Measurements from ENCODE around the gene PCDHGA10. TPM values are rescaled to one million over a fixed set of nuclear protein-coding genes. Genes with fewer than 3 reads are reported as not detected.

Gene PCDHGA10
- total and polyA plus RNA-seq, 9 of the 15 experiments (the other 6 are each of a cell fraction or from before 2014, with no cell fraction given) = 0.01 to 0.11 (median 0.05) TPM

DNA sequence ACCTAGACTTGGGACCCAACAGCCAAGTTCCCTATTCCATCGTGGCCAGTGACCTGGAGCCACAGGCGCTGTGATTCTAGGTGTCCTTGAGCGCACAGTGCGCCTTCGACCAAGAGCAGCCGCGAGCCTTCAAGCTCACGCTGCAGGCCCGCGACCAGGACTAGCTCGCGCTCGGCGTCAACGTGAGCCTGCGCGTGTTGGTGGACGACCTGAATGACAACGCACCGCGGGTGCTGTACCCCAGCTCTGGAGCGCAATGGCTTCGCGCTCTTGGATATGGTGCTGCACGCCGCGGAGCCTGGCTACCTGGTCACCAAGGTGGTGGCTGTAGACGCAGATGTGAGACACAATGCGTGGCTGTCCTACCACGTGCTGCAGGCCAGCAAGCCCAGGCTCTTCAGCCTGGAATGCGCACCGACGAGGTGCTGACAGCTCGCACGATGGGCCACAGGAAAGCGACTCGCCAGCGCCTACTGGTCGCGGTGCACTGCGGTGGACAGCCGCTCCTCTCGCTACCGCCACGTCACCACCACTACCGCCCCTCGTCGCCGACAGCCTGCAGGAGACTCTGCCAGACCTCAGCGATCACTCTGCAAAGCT lies 28.9 kb downstream of the PCDHGA10 start:
- in situ Hi-C loops (cut with MboI) (no loop called here), intact Hi-C loops (cut with micrococcal nuclease) (no loop called here)
- Histone ChIP-seq H4K20me1 (replicated peaks; ENCODE audit: control insufficient read depth, insufficient read depth, low read length) (no peaks in the 10 kb centered on the region), H3K27ac (ENCODE audit: extremely low read depth, low read depth, low read length) (no peak overlapping the region), H3K9me1 (ENCODE audit: control insufficient read depth, insufficient read depth, low read length) (no peaks in the 10 kb centered on the region), H3K4me1 (replicated peaks in 1 of 2; ENCODE audit: control insufficient read depth in 2 of 2, insufficient read depth in 2 of 2, low read length in 2 of 2) (peaks cover 0 to 6% of the 10 kb centered on the region in 2 experiments; a peak in 1 of 5 replicates), H3K27me3 (ENCODE audit: control insufficient read depth in 2 of 2, insufficient read depth in 2 of 2, low read length in 2 of 2) (peaks cover 0 to 16% of the 10 kb centered on the region in 2 experiments; a peak in 2 of 5 replicates), H3K4me2 (ENCODE audit: insufficient read depth, low read length) (no peak overlapping the region), H3K36me3 (ENCODE audit: control insufficient read depth, insufficient read depth, low read length) (no peaks in the 10 kb centered on the region), H2AFZ (ENCODE audit: low read depth, low read length) (no peak overlapping the region), H3K9ac (ENCODE audit: insufficient read depth in 1 of 2, low read depth in 2 of 2, low read length in 2 of 2) (no peak overlapping the region), H3K4me3 (no peak overlapping the region), H3K79me2 (ENCODE audit: control insufficient read depth, insufficient read depth, low read length) (no peaks in the 10 kb centered on the region), H3K9me3 (replicated peaks; ENCODE audit: control insufficient read depth, insufficient read depth, low read depth, low read length) (no peaks in the 10 kb centered on the region)
- ChIA-PET POLR2A (interaction anchor here (0.6 to 1.3 kb wide), 3 partner anchors 34 to 687 kb away, joined by 3 read pairs; partner anchors contain the start of gene PCDHGC5), CTCF (ENCODE audit: low intra/inter-chr PET ratio) (no interaction called here)
- FAIRE-seq (no peak), DNase-seq (ENCODE audit: extremely low read depth in 1 of 4, low spot score in 3 of 4) (no peak), ATAC-seq (no peak)
- TF ChIP-seq THRAP3 (IDR thresholded peaks at IDR 0.05; ENCODE audit: borderline replicate concordance) (no peak), POLR2A (conservative IDR thresholded peaks at IDR 0.05) (no peak), ILF3 (IDR thresholded peaks at IDR 0.05; ENCODE audit: borderline replicate concordance) (no peak), ZFPM2 (CRISPR knock-in tag; IDR thresholded peaks at IDR 0.05) (no peak), SAFB (IDR thresholded peaks at IDR 0.05; ENCODE audit: borderline replicate concordance, low read depth, low read length) (no peak), L3MBTL2 (IDR thresholded peaks at IDR 0.05) (0 out of 2 replicates have a peak, but pooled peaks have one; percentile 19)
- 17% methylated on average over 45 of the region's 50 CpGs for WGBS (ENCODE audit: insufficient coverage, low coverage, missing lambda C conversion rate)
- no TSS peak for BruUV-seq (replicated peaks)

- H4K20me1 ChIP-seq (replicated peaks; ENCODE audit: control insufficient read depth, insufficient read depth, low read length) = no peaks in the 10 kb centered on the region
- no peak overlapping the region for H2AFZ ChIP-seq (ENCODE audit: low read depth, low read length)
- no TSS peak for BruUV-seq (replicated peaks)
- H3K4me2 ChIP-seq (ENCODE audit: insufficient read depth, low read length) = no peak overlapping the region
- POLR2A ChIA-PET = no interaction called here
- no peaks in the 10 kb centered on the region for H3K27me3 ChIP-seq (ENCODE audit: control insufficient read depth in 2 of 2, insufficient read depth in 2 of 2, low read length in 2 of 2)
- CTCF ChIA-PET (ENCODE audit: low intra/inter-chr PET ratio) = no interaction called here
- no peaks in the 10 kb centered on the region for H3K4me1 ChIP-seq (replicated peaks in 1 of 2; ENCODE audit: control insufficient read depth in 2 of 2, insufficient read depth in 2 of 2, low read length in 2 of 2)
- H3K27ac ChIP-seq (ENCODE audit: extremely low read depth, low read depth, low read length) = no peak overlapping the region
- no peaks in the 10 kb centered on the region for H3K79me2 ChIP-seq (ENCODE audit: control insufficient read depth, insufficient read depth, low read length)
- H3K36me3 ChIP-seq (ENCODE audit: control insufficient read depth, insufficient read depth, low read length) = no peaks in the 10 kb centered on the region
- TF ChIP-seq KAT2B (IDR thresholded peaks at IDR 0.05; ENCODE audit: low read depth, low read length) (no peak), ZFPM2 (CRISPR knock-in tag; IDR thresholded peaks at IDR 0.05) (no peak), CREBBP (IDR thresholded peaks at IDR 0.05; ENCODE audit: low read depth, low read length) (no peak), GTF2F1 (IDR thresholded peaks at IDR 0.05; ENCODE audit: low read depth, low read length) (no peak), TAF9B (IDR thresholded peaks at IDR 0.05; ENCODE audit: partially characterized antibody) (no peak), RBBP5 (IDR thresholded peaks at IDR 0.05; ENCODE audit: borderline replicate concordance, insufficient read depth, low read length, poor library complexity, severe bottlenecking) (no peak), EHMT2 (IDR thresholded peaks at IDR 0.05) (no peak), ZBED1 (IDR thresholded peaks at IDR 0.05) (no peak), TSC22D4 (tag; IDR thresholded peaks at IDR 0.05) (no peak), SPI1 (IDR thresholded peaks at IDR 0.05; ENCODE audit: borderline replicate concordance, low read depth, low read length) (no peak)
- no peak overlapping the region for H3K9ac ChIP-seq (ENCODE audit: insufficient read depth in 1 of 2, low read depth in 2 of 2, low read length in 2 of 2)
- in situ Hi-C loops (cut with MboI) (no loop called here), intact Hi-C loops (cut with micrococcal nuclease) (no loop called here)
- 2% methylated on average over 3 of the region's 3 CpGs for WGBS (ENCODE audit: insufficient coverage, low coverage, missing lambda C conversion rate)
- H3K9me1 ChIP-seq (ENCODE audit: control insufficient read depth, insufficient read depth, low read length) = no peaks in the 10 kb centered on the region
- no peak overlapping the region for H3K4me3 ChIP-seq
- ATAC-seq (no peak), DNase-seq (ENCODE audit: extremely low read depth in 1 of 4, low spot score in 3 of 4) (no peak), FAIRE-seq (no peak)
- no peaks in the 10 kb centered on the region for H3K9me3 ChIP-seq (replicated peaks; ENCODE audit: control insufficient read depth, insufficient read depth, low read depth, low read length)
Observed at GRCh38 chr5:141465351-141465750, 52.6 kb downstream of the PCDHGA10 start.
